GM23338 (cell line): ENCODE data around the gene GRID1. TPM values are rescaled to one million over a fixed set of nuclear protein-coding genes. Genes with fewer than 3 reads are reported as not detected.

Experiments
- ATAC-seq: fragments of 200-7000 bp; cut with Tn5 transposase; 3 replicates; pipeline ENCODE4 v1.9.1; 2020
- DNase-seq: peaks from one replicate; pipeline ENCODE4 v3.0.0-alpha.2; 2015; ENCODE audit warnings: low spot score
- H2AFZ ChIP-seq: fragments of 200-600 bp; sonication (generic); 2 replicates; pipeline ENCODE4 v1.8.0; 2016; ENCODE audit warnings: antibody characterized with exemption, mild to moderate bottlenecking, moderate library complexity
- H3F3A ChIP-seq: fragments of 200-600 bp; sonication (generic); replicated peaks from 2 replicates; pipeline ENCODE4 v1.8.0; 2017; ENCODE audit warnings: antibody characterized with exemption, mixed run types, low read depth
- H3K27ac ChIP-seq: fragments of 200-600 bp; sonication (generic); 2 replicates; pipeline ENCODE4 v1.6.1; 2016; ENCODE audit warnings: low read depth
- H3K27me3 ChIP-seq: fragments of 200-600 bp; sonication (generic); 2 replicates; pipeline ENCODE4 v1.8.0; 2016; ENCODE audit warnings: mild to moderate bottlenecking, mixed run types, moderate library complexity; ENCODE audit not compliant: insufficient read depth
- H3K36me3 ChIP-seq: fragments of 200-600 bp; sonication (generic); 2 replicates; pipeline ENCODE4 v1.8.0; 2016; ENCODE audit warnings: mild to moderate bottlenecking; ENCODE audit not compliant: insufficient read depth
- H3K4me1 ChIP-seq: fragments of 200-600 bp; sonication (generic); 2 replicates; pipeline ENCODE4 v1.8.0; 2016; ENCODE audit warnings: mild to moderate bottlenecking, moderate library complexity; ENCODE audit not compliant: insufficient read depth
- H3K4me2 ChIP-seq: fragments of 200-600 bp; sonication (generic); 2 replicates; pipeline ENCODE4 v1.7.1; 2017; ENCODE audit warnings: mixed run types
- H3K4me3 ChIP-seq: fragments of 200-600 bp; sonication (generic); 2 replicates; pipeline ENCODE4 v1.6.1; 2016; ENCODE audit warnings: mixed run types
- H3K79me2 ChIP-seq: fragments of 200-600 bp; sonication (generic); replicated peaks from 2 replicates; pipeline ENCODE4 v1.8.0; 2017; ENCODE audit warnings: mild to moderate bottlenecking; ENCODE audit not compliant: insufficient read depth
- H3K9me2 ChIP-seq: fragments of 200-600 bp; sonication (generic); 2 replicates; pipeline ENCODE4 v1.8.0; 2017; ENCODE audit not compliant: insufficient read depth
- H4K20me1 ChIP-seq: fragments of 200-600 bp; sonication (generic); replicated peaks from 2 replicates; pipeline ENCODE4 v1.8.0; 2017; ENCODE audit warnings: mild to moderate bottlenecking; ENCODE audit not compliant: insufficient read depth
- H3K27ac Mint-ChIP-seq: 2 replicates; pipeline ENCODE4 v1.8.0; 2020; ENCODE audit warnings: inconsistent platforms, mild to moderate bottlenecking, moderate library complexity, mixed read lengths
- H3K27me3 Mint-ChIP-seq: 3 replicates; pipeline ENCODE4 v1.8.0; 2022; ENCODE audit warnings: low read depth, mild to moderate bottlenecking, moderate library complexity, mixed read lengths, inconsistent platforms; ENCODE audit not compliant: insufficient read depth, poor library complexity
- H3K36me3 Mint-ChIP-seq: 3 replicates; pipeline ENCODE4 v1.8.0; 2021; ENCODE audit warnings: low read depth, mild to moderate bottlenecking, inconsistent platforms, moderate library complexity, mixed read lengths
- H3K4me1 Mint-ChIP-seq: 3 replicates; pipeline ENCODE4 v1.8.0; 2020; ENCODE audit warnings: mild to moderate bottlenecking, inconsistent platforms, mixed read lengths
- H3K4me3 Mint-ChIP-seq: 3 replicates; pipeline ENCODE4 v1.8.0; 2021; ENCODE audit warnings: moderate library complexity, mild to moderate bottlenecking, inconsistent platforms, mixed read lengths
- H3K9me3 Mint-ChIP-seq: 3 replicates; pipeline ENCODE4 v1.8.0; 2020; ENCODE audit warnings: moderate library complexity, mild to moderate bottlenecking, inconsistent platforms, mixed read lengths
- CREB1 ChIP-seq: fragments of 250-450 bp; sonication (Bioruptor Pico); IDR thresholded peaks from 2 replicates; pipeline ENCODE4 v1.5.0; 2020; ENCODE audit warnings: low read depth, mild to moderate bottlenecking, moderate library complexity
- CTCF ChIP-seq, 2 experiments: fragments of 200-600 bp in 1 of 2; sonication (generic) in 1 of 2; conservative IDR thresholded peaks; 2 replicates each; pipeline versions ENCODE4 v1.5.1 to v1.6.1; 2016 to 2017; ENCODE audit warnings: antibody characterized with exemption in 2 of 2, low read depth in 2 of 2, mild to moderate bottlenecking in 2 of 2, moderate library complexity in 1 of 2
- ETS1 ChIP-seq: IDR thresholded peaks from 2 replicates; pipeline ENCODE4 v1.6.1; 2016; ENCODE audit warnings: antibody characterized with exemption
- EZH2 ChIP-seq: fragments of 200-600 bp; sonication (generic); IDR thresholded peaks from one replicate; pipeline ENCODE4 v1.8.0; 2017; ENCODE audit warnings: antibody characterized with exemption, mild to moderate bottlenecking, low read depth; ENCODE audit not compliant: unreplicated experiment
- EZH2phosphoT487 ChIP-seq: fragments of 200-600 bp; sonication (generic); IDR thresholded peaks from one replicate; pipeline ENCODE4 v1.8.1; 2018; ENCODE audit warnings: antibody characterized with exemption; ENCODE audit not compliant: unreplicated experiment
- JUNB ChIP-seq: IDR thresholded peaks from one replicate; pipeline ENCODE4 v1.6.1; 2016; ENCODE audit warnings: antibody characterized with exemption; ENCODE audit not compliant: unreplicated experiment
- NANOG ChIP-seq: IDR thresholded peaks from 2 replicates; pipeline ENCODE4 v1.6.1; 2016; ENCODE audit warnings: antibody characterized with exemption, borderline replicate concordance
- POLR2AphosphoS5 ChIP-seq: IDR thresholded peaks from 2 replicates; pipeline ENCODE4 v1.6.1; 2016; ENCODE audit warnings: antibody characterized with exemption, low read depth
- REST ChIP-seq: IDR thresholded peaks from one replicate; pipeline ENCODE4 v1.6.1; 2018; ENCODE audit warnings: antibody characterized with exemption; ENCODE audit not compliant: unreplicated experiment
- STAT1 ChIP-seq: IDR thresholded peaks from one replicate; pipeline ENCODE4 v1.6.1; 2016; ENCODE audit warnings: antibody characterized with exemption; ENCODE audit not compliant: unreplicated experiment
- ZNF114 ChIP-seq: fragments of 250-450 bp; sonication (Bioruptor Pico); IDR thresholded peaks from 2 replicates; pipeline ENCODE4 v1.5.0; 2020; ENCODE audit warnings: mild to moderate bottlenecking, moderate library complexity
- ZNF331 ChIP-seq: fragments of 250-450 bp; sonication (Bioruptor Pico); IDR thresholded peaks from 2 replicates; pipeline ENCODE4 v1.5.0; 2020; ENCODE audit warnings: low read depth, mild to moderate bottlenecking, moderate library complexity
- ZNF462 ChIP-seq: fragments of 250-450 bp; sonication (Bioruptor Pico); IDR thresholded peaks from 2 replicates; pipeline ENCODE4 v1.5.0; 2020; ENCODE audit warnings: mild to moderate bottlenecking, moderate library complexity
- polyA plus RNA-seq: library from polyadenylated mRNA; unstranded; fragments of >200 nt; fragmentation: Nextera tagmentation; extraction: Ambion mirVana; gene quantifications from 2 replicates; pipeline ENCODE4 v1.2.1, GENCODE V29; 2016
- total RNA-seq: library from RNA; depleted of rRNA; stranded (reverse); fragments of >200 nt; shearing (Covaris generic); gene quantifications from 2 replicates; pipeline ENCODE4 v1.2.3, GENCODE V29; 2014

GRID1 gene
- total and polyA plus RNA-seq, 2 experiments from 2014 or later: 0.14 to 0.15 TPM

- Histone ChIP-seq H3K4me2 (no peak overlapping the region), H3K36me3 (no peaks in the 10 kb centered on the region), H4K20me1 (no peaks in the 10 kb centered on the region), H3F3A (no peaks in the 10 kb centered on the region), H3K4me1 (no peaks in the 10 kb centered on the region), H3K4me3 (no peak overlapping the region), H2AFZ (no peak overlapping the region), H3K79me2 (no peaks in the 10 kb centered on the region), H3K27me3 (no peaks in the 10 kb centered on the region), H3K9me2 (no peaks in the 10 kb centered on the region), H3K27ac (no peak overlapping the region)
- Mint-ChIP-seq H3K4me1 (peaks cover 15% of the 10 kb centered on the region), H3K27ac (no peak overlapping the region), H3K36me3 (no peaks in the 10 kb centered on the region; the same call in 2 of the 3 replicates), H3K4me3 (no peak overlapping the region), H3K27me3 (peaks cover 10% of the 10 kb centered on the region), H3K9me3 (peaks cover 3% of the 10 kb centered on the region; the same call in 2 of the 3 replicates)
- TF ChIP-seq REST (no peak), POLR2AphosphoS5 (no peak), STAT1 (no peak), CTCF (conservative IDR thresholded peaks at IDR 0.05; ENCODE audit: low read depth in 2 of 2) (no peak), NANOG (no peak), CREB1 (CRISPR knock-in tag) (no peak), EZH2phosphoT487 (no peak), ZNF462 (CRISPR knock-in tag) (no peak), JUNB (no peak), EZH2 (no peak), ZNF331 (CRISPR knock-in tag) (no peak), ZNF114 (CRISPR knock-in tag) (no peak), ETS1 (no peak)
- DNase-seq: no peak
- ATAC-seq: no peak
Observed at GRCh38 chr10:86222336-86222650, 144.3 kb downstream of the GRID1 start.
